Duodenal mucosa (tissue), 2 donors: ENCODE data around the gene GNPDA2.

Experiments
- H3K27ac ChIP-seq: one replicate; pipeline ENCODE4 v1.7.0; 2013; ENCODE audit warnings: low read depth, low read length
- H3K27me3 ChIP-seq, 2 donors: one replicate each; pipeline ENCODE4 v1.7.0; 2013; ENCODE audit warnings: low read length in 2 of 2, control low read depth in 1 of 2; ENCODE audit not compliant: insufficient read depth in 2 of 2, control insufficient read depth in 1 of 2
- H3K36me3 ChIP-seq, 2 donors: one replicate each; pipeline ENCODE4 v1.7.0; 2013; ENCODE audit warnings: low read length in 2 of 2, control low read depth in 1 of 2; ENCODE audit not compliant: insufficient read depth in 2 of 2, control insufficient read depth in 1 of 2
- H3K4me1 ChIP-seq, 2 donors: one replicate each; pipeline ENCODE4 v1.7.0; 2013; ENCODE audit warnings: low read length in 2 of 2, control low read depth in 1 of 2; ENCODE audit not compliant: insufficient read depth in 2 of 2, control insufficient read depth in 1 of 2
- H3K4me3 ChIP-seq, 2 donors: one replicate each; pipeline ENCODE4 v1.7.0; 2013; ENCODE audit warnings: low read length in 2 of 2, low read depth in 1 of 2
- H3K9ac ChIP-seq, 2 donors: one replicate each; pipeline ENCODE4 v1.7.0; 2013; ENCODE audit warnings: low read length in 2 of 2, low read depth in 1 of 2
- H3K9me3 ChIP-seq, 2 donors: one replicate each; pipeline ENCODE4 v1.7.0; 2013; ENCODE audit warnings: low read length in 2 of 2, control low read depth in 1 of 2; ENCODE audit not compliant: control insufficient read depth in 1 of 2

GNPDA2 gene

GRCh38 chr4:44700427-44700826 lies 25.9 kb downstream of the GNPDA2 start:
- Histone ChIP-seq H3K9ac (no peak overlapping the region), H3K36me3 (peaks cover 17 to 57% of the 10 kb centered on the region in 2 donors), H3K9me3 (no peaks in the 10 kb centered on the region), H3K4me3 (no peak overlapping the region), H3K27me3 (no peaks in the 10 kb centered on the region), H3K27ac (no peak overlapping the region), H3K4me1 (peaks cover 0 to 4% of the 10 kb centered on the region in 2 donors)

DNA sequence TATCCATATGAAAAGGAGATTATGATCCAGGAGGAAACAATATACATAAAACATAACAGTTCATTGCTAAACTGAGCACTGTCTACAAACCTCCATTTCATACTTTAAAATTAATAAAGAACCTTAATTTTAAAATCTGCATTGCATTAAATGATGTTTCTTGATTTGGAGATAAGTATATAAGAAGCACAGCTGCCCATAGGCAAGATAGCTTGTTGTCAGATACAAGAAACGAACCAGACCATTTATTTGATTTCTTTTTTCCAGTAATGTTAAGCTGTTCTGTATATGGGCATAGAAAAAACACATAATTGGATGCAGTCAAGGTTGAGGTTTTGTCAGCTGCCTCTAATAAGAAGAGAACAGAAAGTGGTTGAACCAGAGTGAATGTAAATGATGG lies 41.7 kb downstream of the GNPDA2 start:
- Histone ChIP-seq H3K27me3 (no peaks in the 10 kb centered on the region), H3K4me1 (peaks cover 4 to 6% of the 10 kb centered on the region in 2 donors), H3K9me3 (no peaks in the 10 kb centered on the region), H3K4me3 (no peak overlapping the region), H3K27ac (no peak overlapping the region), H3K36me3 (peaks cover 28 to 58% of the 10 kb centered on the region in 2 donors), H3K9ac (no peak overlapping the region)

DNA sequence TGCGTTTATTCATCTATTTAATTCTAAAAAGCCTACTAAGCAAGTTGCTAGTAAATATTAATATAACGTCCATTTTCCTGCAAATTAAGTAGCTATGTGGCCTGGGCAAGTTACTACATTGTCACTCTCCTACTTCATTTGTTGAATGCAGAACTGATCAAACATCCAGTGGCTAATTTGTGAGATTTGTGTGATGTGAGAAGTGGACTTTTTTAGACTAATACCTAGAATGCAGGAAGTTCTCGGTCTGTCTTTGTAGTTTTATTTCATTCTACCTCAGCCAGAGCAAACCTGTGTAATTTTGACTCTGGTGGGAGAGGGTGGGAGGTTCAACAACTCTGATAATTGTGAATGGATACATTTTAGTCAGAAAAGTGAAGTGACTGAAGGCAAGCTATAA lies 47.3 kb downstream of the GNPDA2 start:
- no peak overlapping the region for H3K27ac ChIP-seq

GRCh38 chr4:44678094-44679041 lies 48.0 kb downstream of the GNPDA2 start, which contains the start of gene GUF1:
Gene GUF1 (plus strand): TSS chr4:44678420. CDS start chr4:44678623, 203 bp downstream.
- peak within 1 kb of the TSS; percentile 94 to 97 for H3K4me3 ChIP-seq
- H3K9ac ChIP-seq, result peak within 1 kb of the TSS; percentile 92 to 97

More for the DNA sequence above, 47.3 kb downstream of the GNPDA2 start:
- Histone ChIP-seq H3K9me3 (no peaks in the 10 kb centered on the region), H3K9ac (peak overlapping the region; percentile 92 to 97), H3K36me3 (peaks cover 6 to 20% of the 10 kb centered on the region in 2 donors), H3K4me1 (peaks cover 6 to 8% of the 10 kb centered on the region in 2 donors), H3K27me3 (no peaks in the 10 kb centered on the region), H3K4me3 (peak overlapping the region; percentile 94 to 97)

DNA sequence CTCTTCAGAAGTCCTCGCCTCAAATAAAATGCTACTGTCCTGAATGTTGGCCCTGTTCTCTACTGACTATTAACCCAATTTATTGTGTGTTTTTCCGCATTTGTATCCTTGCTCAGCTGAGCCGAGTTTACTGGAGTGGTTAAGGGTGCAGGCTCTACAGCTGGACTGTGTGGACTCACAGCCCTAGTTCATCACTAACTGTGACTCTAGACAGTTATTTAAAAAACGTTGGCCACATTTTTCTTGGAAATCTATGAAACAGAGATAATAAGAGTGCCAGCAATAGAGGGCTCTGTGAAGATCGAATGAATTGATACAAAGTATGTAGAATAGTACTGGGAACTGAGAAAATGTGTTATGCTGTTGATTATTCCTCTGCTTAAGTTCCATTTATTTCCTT lies 51.0 kb downstream of the GNPDA2 start:
- Histone ChIP-seq H3K36me3 (no peaks in the 10 kb centered on the region), H3K4me3 (no peak overlapping the region), H3K9ac (no peak overlapping the region), H3K9me3 (no peaks in the 10 kb centered on the region), H3K27me3 (no peaks in the 10 kb centered on the region), H3K4me1 (peaks cover 0 to 4% of the 10 kb centered on the region in 2 donors), H3K27ac (no peak overlapping the region)

More at GRCh38 chr4:44678094-44679041, 48.0 kb downstream of the GNPDA2 start, which contains the start of gene GUF1:
- Histone ChIP-seq H3K9me3 (no peaks in the 10 kb centered on the region), H3K36me3 (peaks cover under 1 to 14% of the 10 kb centered on the region in 2 donors), H3K27ac (peak within 1 kb of the TSS; percentile 71), H3K4me1 (peaks cover 6 to 8% of the 10 kb centered on the region in 2 donors), H3K27me3 (no peaks in the 10 kb centered on the region)

DNA sequence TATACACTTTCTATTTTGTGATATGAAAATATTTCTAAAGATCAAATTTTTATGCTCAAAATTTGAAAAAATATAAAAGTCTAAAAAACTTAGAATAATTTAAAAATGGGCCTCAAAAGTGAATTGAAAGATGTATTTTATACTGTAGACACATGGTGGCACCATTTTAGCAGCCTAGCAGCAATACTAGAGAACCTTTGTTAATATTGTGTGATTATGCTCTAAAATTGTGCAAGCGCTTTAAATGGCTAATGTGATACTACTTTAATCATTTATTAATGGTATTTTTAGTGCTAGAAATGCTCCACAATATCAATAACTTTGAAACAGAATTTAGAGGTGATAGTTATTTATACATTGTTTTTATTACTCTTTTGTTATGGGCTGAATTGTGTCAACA lies 51.9 kb downstream of the GNPDA2 start:
- Histone ChIP-seq H3K27ac (no peak overlapping the region), H3K36me3 (no peaks in the 10 kb centered on the region), H3K9me3 (no peaks in the 10 kb centered on the region), H3K4me3 (no peak overlapping the region), H3K4me1 (peaks cover 0 to 4% of the 10 kb centered on the region in 2 donors), H3K9ac (no peak overlapping the region), H3K27me3 (no peaks in the 10 kb centered on the region)

DNA sequence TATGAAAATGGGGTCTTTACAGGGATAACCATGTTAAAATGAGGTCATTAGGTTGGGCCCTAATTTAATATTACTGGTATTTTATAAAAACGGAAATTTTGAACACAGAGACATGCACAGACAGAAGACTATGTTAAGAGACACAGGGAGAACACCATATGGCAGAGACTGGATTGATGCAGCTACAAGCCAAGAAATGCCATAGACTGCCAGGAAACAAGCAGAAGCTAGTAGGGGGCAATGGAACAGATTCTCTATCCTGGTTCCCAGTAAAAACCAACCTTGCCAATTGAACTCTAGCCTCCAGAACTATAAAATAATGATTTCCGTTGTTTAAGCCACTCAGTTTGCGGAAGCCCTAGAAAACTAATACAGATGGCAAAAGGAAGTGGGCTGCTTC lies 54.7 kb downstream of the GNPDA2 start:
- Histone ChIP-seq H3K4me1 (no peaks in the 10 kb centered on the region), H3K9ac (no peak overlapping the region), H3K9me3 (no peaks in the 10 kb centered on the region), H3K36me3 (no peaks in the 10 kb centered on the region), H3K27me3 (no peaks in the 10 kb centered on the region), H3K4me3 (no peak overlapping the region), H3K27ac (no peak overlapping the region)

GRCh38 chr4:44670506-44671199 lies 55.7 kb downstream of the GNPDA2 start:
- Histone ChIP-seq H3K9ac (no peak overlapping the region), H3K9me3 (no peaks in the 10 kb centered on the region), H3K27ac (no peak overlapping the region), H3K4me3 (no peak overlapping the region), H3K27me3 (no peaks in the 10 kb centered on the region), H3K4me1 (no peaks in the 10 kb centered on the region), H3K36me3 (no peaks in the 10 kb centered on the region)

DNA sequence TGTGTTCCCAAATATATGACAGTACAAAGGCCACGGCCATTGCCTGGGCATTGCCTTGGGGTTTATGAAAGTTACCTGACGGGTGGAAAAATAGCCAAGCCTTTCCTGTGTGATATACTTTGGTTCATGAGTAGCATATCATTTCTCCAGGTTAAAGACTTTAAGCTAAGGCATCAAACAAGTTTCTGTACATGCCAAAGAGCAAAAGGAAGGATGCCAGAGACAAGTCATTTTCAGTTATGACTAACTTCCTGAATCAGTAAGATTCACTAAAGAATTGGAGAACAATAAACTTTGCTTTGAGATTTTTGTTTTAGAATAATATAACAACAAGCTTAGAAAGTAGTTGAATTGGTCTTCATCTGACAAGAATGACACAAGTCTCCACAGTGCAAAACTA lies 57.8 kb downstream of the GNPDA2 start:
- no peaks in the 10 kb centered on the region for H3K36me3 ChIP-seq
- H3K9me3 ChIP-seq, result no peaks in the 10 kb centered on the region
- no peak overlapping the region for H3K9ac ChIP-seq
- H3K4me3 ChIP-seq, result no peak overlapping the region
- H3K4me1 ChIP-seq, result no peaks in the 10 kb centered on the region
- H3K27ac ChIP-seq, result no peak overlapping the region
- no peaks in the 10 kb centered on the region for H3K27me3 ChIP-seq
